ENCODE results near the gene NAA25. TPM values are rescaled to one million over a fixed set of nuclear protein-coding genes. Genes with fewer than 3 reads are reported as not detected.

The NAA25 gene
- total RNA-seq, 4 donors from 2014 or later, result 22.4 to 37.1 (median 24.7) TPM

DNA sequence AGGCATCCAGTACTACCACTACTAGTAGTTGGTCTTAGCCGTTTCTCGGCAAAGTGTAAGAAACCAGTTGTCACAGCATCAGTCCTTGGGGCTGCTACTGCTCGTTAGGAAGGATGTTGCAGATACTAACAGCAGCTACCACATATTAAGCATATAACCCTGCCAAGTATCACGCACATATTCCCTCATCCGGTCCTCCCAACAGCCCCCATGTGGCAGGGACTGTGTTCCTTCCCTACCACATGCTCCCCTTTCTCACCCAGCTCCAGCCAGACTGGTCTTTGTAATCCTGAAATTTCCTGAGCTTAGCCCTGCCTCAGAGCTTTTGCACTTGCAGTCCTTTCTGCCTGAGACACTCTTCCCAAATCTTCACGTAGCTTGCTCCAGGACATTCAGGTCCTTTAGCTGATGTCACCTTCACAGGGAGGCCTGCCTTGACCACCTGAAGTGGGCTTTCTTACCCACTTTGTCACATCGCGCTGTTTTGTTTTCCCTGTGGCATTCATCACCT is 87.6 kb downstream of the NAA25 start:
- no peak overlapping the region for H3K27ac ChIP-seq
- peaks cover 0 to 10% of the 10 kb centered on the region in 2 donors for H3K4me1 ChIP-seq
- H3K36me3 ChIP-seq, result peaks cover 0 to 30% of the 10 kb centered on the region in 2 donors
- no peaks in the 10 kb centered on the region for H3K9me3 ChIP-seq
- H3K4me3 ChIP-seq (replicated peaks in 1 of 3), result no peak overlapping the region
- 92 to 94% methylated on average over 8 of the region's 8 CpGs for WGBS, 2 donors
- TF ChIP-seq, protein P1, sequence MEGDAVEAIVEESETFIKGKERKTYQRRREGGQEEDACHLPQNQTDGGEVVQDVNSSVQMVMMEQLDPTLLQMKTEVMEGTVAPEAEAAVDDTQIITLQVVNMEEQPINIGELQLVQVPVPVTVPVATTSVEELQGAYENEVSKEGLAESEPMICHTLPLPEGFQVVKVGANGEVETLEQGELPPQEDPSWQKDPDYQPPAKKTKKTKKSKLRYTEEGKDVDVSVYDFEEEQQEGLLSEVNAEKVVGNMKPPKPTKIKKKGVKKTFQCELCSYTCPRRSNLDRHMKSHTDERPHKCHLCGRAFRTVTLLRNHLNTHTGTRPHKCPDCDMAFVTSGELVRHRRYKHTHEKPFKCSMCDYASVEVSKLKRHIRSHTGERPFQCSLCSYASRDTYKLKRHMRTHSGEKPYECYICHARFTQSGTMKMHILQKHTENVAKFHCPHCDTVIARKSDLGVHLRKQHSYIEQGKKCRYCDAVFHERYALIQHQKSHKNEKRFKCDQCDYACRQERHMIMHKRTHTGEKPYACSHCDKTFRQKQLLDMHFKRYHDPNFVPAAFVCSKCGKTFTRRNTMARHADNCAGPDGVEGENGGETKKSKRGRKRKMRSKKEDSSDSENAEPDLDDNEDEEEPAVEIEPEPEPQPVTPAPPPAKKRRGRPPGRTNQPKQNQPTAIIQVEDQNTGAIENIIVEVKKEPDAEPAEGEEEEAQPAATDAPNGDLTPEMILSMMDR (IDR thresholded peaks at IDR 0.05), result no peak
- TF ChIP-seq POLR2A (IDR thresholded peaks at IDR 0.05), result no peak
- H3K27me3 ChIP-seq, result no peaks in the 10 kb centered on the region
- intact Hi-C loops (cut with DNase I), result no loop called here
- no peak for DNase-seq

DNA sequence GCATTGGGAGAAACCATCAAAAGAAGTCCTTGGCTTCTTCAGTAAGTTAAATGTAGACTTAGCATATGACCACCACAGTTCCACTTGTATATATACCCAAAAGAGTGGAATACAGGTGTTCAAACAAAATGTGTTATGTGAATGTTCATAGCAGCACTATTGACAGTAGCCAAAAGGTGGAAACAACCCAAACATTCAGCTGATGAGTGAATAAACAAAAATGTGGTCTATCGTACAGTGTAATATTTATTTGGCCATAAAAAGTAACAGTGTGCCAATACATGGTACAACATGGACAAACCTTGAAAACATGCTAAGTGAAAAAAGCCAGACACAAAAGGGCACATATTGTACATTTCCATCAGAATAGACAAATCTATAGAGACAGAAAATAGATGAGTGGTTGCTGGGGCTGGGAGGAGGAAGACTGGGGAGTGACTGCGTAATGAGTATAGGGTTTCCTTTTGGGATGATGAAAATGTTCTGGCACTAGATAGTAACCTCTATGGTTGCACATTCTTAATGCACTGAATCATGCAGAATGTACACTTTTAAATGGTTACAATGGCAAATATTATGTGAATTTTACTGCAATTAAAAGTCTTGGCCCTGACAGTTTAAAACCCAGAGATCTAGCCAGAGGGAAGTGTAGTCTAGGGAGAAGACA is 89.9 kb downstream of the NAA25 start:
- 90 to 91% methylated on average over 2 of the region's 2 CpGs for WGBS, 2 donors
- TF ChIP-seq, protein P1 (IDR thresholded peaks at IDR 0.05), result no peak
- no peak for TF ChIP-seq POLR2A (IDR thresholded peaks at IDR 0.05)
- Histone ChIP-seq H3K9me3 (no peaks in the 10 kb centered on the region), H3K27ac (no peak overlapping the region), H3K36me3 (peaks cover 0 to 25% of the 10 kb centered on the region in 2 donors), H3K4me3 (replicated peaks in 1 of 3) (no peak overlapping the region), H3K4me1 (peaks cover 9 to 19% of the 10 kb centered on the region in 2 donors), H3K27me3 (no peaks in the 10 kb centered on the region)
- intact Hi-C loops (cut with DNase I), result loop anchor here (5.0 to 10.0 kb wide), 2 partner anchors 71 to 174 kb away; partner anchors contain the start of gene MAPKAPK5
- DNase-seq, result no peak

DNA sequence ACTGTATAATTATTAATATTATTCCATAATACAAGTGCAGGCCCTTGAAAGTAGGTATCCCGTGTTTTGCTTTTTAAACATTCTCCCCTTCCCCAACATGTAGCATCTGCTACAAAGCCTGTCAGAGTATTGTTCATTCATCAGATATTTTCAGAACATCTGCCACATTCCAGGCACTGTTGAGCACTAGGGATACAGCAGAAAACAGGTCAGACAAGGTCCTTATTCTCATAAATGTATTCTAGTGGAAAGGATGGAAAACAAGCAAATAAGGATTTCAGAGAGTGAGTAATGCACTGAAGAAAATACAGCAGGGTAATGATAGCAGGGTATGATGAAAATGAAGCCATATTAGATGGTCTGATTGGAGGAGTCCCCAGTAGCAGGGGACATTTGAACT is 91.5 kb downstream of the NAA25 start:
- DNase-seq, result no peak
- Histone ChIP-seq H3K4me1 (peaks cover 13 to 22% of the 10 kb centered on the region in 2 donors), H3K9me3 (no peaks in the 10 kb centered on the region), H3K36me3 (peaks cover 0 to 9% of the 10 kb centered on the region in 2 donors), H3K27ac (no peak overlapping the region), H3K4me3 (replicated peaks in 1 of 3) (no peak overlapping the region), H3K27me3 (no peaks in the 10 kb centered on the region)
- TF ChIP-seq POLR2A (IDR thresholded peaks at IDR 0.05), result no peak
- TF ChIP-seq, protein P1 (IDR thresholded peaks at IDR 0.05), result no peak
- WGBS, 2 donors, result 71 to 83% methylated on average over 1 of the region's 1 CpG
- intact Hi-C loops (cut with DNase I), result loop anchor here (5.0 to 10.0 kb wide), 2 partner anchors 70 to 172 kb away; partner anchors contain the start of gene MAPKAPK5

DNA sequence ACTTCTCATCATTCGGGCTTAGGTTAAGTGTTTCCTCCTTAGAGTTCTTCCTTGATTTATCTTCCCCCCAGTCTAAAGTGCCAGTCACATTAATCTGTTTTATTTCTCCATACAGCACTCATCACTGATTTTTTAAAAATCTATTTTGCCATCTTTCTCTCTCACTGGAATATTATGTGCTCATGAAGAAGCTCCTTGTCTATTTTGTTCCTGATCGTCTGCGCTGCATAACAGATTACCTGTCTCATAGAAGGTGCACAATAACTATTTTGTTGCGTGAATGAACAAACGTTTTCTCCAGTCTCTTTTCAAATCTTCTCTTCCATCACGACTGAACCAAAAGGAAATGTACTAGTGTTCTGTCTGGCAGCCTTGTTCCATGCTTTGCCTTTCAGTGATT is 92.6 kb downstream of the NAA25 start:
- 95% methylated on average over 6 of the region's 6 CpGs for WGBS, 2 donors
- no peak for DNase-seq
- Histone ChIP-seq H3K27ac (no peak overlapping the region), H3K36me3 (peaks cover 0 to 8% of the 10 kb centered on the region in 2 donors), H3K9me3 (no peaks in the 10 kb centered on the region), H3K27me3 (no peaks in the 10 kb centered on the region), H3K4me3 (replicated peaks in 1 of 3) (no peak overlapping the region), H3K4me1 (peaks cover 22 to 33% of the 10 kb centered on the region in 2 donors)
- TF ChIP-seq, protein P1 (IDR thresholded peaks at IDR 0.05), result no peak
- no peak for TF ChIP-seq POLR2A (IDR thresholded peaks at IDR 0.05)
- intact Hi-C loops (cut with DNase I), result loop anchor here (5.0 to 10.0 kb wide), 2 partner anchors 69 to 171 kb away; partner anchors contain the start of gene MAPKAPK5
